DND-41 (cell line): ENCODE results near the gene WRNIP1.

ENCODE experiments used
- ATAC-seq: fragments of 200-7000 bp; cut with Tn5 transposase; 3 replicates; pipeline ENCODE4 v1.9.1; 2021; ENCODE audit warnings: low read depth; ENCODE audit not compliant: insufficient read depth
- DNase-seq: peaks from one replicate; pipeline ENCODE4 v3.0.0-alpha.2; 2020
- H2AFZ ChIP-seq: 2 replicates; pipeline ENCODE4 v1.6.0; 2012; ENCODE audit warnings: low read depth, low read length
- H3K27ac ChIP-seq: 2 replicates; pipeline ENCODE4 v1.5.1; 2012; ENCODE audit warnings: low read length, inconsistent platforms
- H3K27me3 ChIP-seq: fragments of 200-600 bp; sonication (generic); 2 replicates; pipeline ENCODE4 v1.6.0; 2012; ENCODE audit warnings: low read length, mild to moderate bottlenecking, inconsistent platforms; ENCODE audit not compliant: insufficient read depth, poor library complexity
- H3K36me3 ChIP-seq: 2 replicates; pipeline ENCODE4 v1.5.1; 2012; ENCODE audit warnings: low read length, inconsistent platforms; ENCODE audit not compliant: insufficient read depth
- H3K4me1 ChIP-seq: 2 replicates; pipeline ENCODE4 v1.5.1; 2012; ENCODE audit warnings: mild to moderate bottlenecking, low read length; ENCODE audit not compliant: insufficient read depth
- H3K4me2 ChIP-seq: 2 replicates; pipeline ENCODE4 v1.6.0; 2012; ENCODE audit warnings: mild to moderate bottlenecking, moderate library complexity, low read length, inconsistent platforms; ENCODE audit not compliant: insufficient read depth
- H3K4me3 ChIP-seq, 2 experiments: fragments of 200-600 bp in 1 of 2; shearing (Covaris generic) in 1 of 2; 2 replicates each; pipeline ENCODE4 v1.5.1; 2012 to 2016; ENCODE audit warnings: inconsistent platforms in 2 of 2, low read length in 2 of 2, mild to moderate bottlenecking in 2 of 2, low read depth in 1 of 2, moderate library complexity in 1 of 2
- H3K79me2 ChIP-seq: 2 replicates; pipeline ENCODE4 v1.6.0; 2012; ENCODE audit warnings: low read length, inconsistent platforms; ENCODE audit not compliant: insufficient read depth
- H3K9ac ChIP-seq: 2 replicates; pipeline ENCODE4 v1.6.0; 2012; ENCODE audit warnings: low read depth, mild to moderate bottlenecking, inconsistent platforms, low read length, moderate library complexity
- H3K9me3 ChIP-seq: 2 replicates; pipeline ENCODE4 v1.5.1; 2012; ENCODE audit warnings: low read length, moderate library complexity, mild to moderate bottlenecking, inconsistent platforms; ENCODE audit not compliant: insufficient read depth, severe bottlenecking
- H4K20me1 ChIP-seq: 2 replicates; pipeline ENCODE4 v1.6.0; 2012; ENCODE audit warnings: low read length; ENCODE audit not compliant: insufficient read depth
- EZH2 ChIP-seq: IDR thresholded peaks from 3 replicates; pipeline ENCODE4 v1.6.1; 2012; ENCODE audit warnings: borderline replicate concordance, low read depth, mild to moderate bottlenecking, moderate library complexity, low read length, inconsistent platforms; ENCODE audit not compliant: severe bottlenecking
- TF ChIP-seq, protein P1 (sequence below): IDR thresholded peaks from 2 replicates; pipeline ENCODE4 v1.5.1; 2012; ENCODE audit warnings: borderline replicate concordance, low read length, moderate library complexity, mild to moderate bottlenecking; ENCODE audit not compliant: poor library complexity, severe bottlenecking; ENCODE audit errors: extremely low read depth

The WRNIP1 gene

DNA sequence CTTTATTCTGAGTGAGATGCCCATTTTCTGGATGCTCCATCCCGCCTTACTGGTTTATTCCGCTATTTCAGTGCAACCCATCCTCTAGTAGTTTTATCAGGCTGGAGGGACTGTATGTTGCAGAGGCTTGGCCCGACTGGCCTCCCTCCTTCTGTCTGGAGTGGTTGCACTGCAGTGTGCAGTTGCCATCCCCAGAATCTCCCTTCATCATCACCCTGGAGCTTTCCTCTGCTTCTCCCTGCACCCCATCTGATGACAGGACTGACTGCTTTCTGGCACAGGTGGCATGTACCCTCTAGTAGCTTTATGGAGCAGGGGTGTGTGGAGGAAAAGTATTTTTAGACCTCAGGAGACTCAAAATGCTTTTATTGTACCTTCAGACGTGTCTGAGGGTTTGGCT, 21.1 kb downstream of the WRNIP1 start:
- H3K9me3 ChIP-seq, result no peaks in the 10 kb centered on the region
- TF ChIP-seq, protein P1, sequence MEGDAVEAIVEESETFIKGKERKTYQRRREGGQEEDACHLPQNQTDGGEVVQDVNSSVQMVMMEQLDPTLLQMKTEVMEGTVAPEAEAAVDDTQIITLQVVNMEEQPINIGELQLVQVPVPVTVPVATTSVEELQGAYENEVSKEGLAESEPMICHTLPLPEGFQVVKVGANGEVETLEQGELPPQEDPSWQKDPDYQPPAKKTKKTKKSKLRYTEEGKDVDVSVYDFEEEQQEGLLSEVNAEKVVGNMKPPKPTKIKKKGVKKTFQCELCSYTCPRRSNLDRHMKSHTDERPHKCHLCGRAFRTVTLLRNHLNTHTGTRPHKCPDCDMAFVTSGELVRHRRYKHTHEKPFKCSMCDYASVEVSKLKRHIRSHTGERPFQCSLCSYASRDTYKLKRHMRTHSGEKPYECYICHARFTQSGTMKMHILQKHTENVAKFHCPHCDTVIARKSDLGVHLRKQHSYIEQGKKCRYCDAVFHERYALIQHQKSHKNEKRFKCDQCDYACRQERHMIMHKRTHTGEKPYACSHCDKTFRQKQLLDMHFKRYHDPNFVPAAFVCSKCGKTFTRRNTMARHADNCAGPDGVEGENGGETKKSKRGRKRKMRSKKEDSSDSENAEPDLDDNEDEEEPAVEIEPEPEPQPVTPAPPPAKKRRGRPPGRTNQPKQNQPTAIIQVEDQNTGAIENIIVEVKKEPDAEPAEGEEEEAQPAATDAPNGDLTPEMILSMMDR, result no peak
- no peak for TF ChIP-seq EZH2
- ATAC-seq (no peak), DNase-seq (no peak)
- peaks cover 42% of the 10 kb centered on the region; the same call in 1 of the 2 replicates for H4K20me1 ChIP-seq
- peaks cover 65% of the 10 kb centered on the region for H3K36me3 ChIP-seq
- H3K4me3 ChIP-seq, result no peak overlapping the region
- no peak overlapping the region for H3K27ac ChIP-seq
- no peak overlapping the region for H2AFZ ChIP-seq
- H3K79me2 ChIP-seq, result peaks cover 56% of the 10 kb centered on the region
- no peak overlapping the region for H3K4me2 ChIP-seq
- H3K27me3 ChIP-seq, result no peaks in the 10 kb centered on the region
- no peaks in the 10 kb centered on the region for H3K4me1 ChIP-seq
- no peak overlapping the region for H3K9ac ChIP-seq

DNA sequence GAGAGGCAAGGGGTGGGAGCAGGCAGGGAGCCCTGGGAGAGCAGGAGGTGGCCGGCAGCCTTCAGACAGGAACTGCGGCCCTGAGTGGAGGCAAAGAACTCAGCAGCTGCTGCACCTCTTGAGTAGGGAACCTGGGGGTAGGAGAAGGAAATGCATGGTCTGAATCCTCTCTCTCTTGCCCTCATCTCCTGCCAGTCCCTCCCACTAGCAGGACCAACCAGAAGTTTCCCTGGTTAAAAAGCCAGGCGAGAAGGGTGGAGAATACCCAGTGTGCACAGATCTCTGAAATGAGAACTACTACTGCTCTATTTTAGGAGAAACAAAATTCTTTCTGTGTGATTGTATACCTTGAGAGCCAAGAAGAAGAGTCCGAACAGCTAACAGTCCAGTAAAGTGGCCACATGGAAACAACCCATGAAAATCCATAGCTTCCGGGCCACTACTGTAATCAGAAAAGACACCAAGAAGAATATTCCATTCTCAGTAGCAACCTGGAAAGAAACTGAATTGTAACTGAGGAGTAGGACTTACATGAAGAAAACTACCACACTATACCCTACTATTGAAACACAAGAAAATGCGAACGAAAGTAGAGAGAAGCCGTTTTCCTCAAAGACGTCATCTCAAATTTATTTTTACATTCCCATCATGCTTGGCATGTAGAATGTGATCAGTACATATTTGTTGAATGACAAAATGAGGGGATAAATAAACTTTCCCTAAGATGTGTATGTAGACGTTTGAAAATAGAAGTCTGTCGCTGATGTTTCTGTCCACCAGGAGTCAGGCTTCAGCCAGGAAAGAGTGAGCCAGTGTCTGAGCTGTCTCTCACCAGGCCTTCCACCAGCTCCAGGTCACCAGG, 25.6 kb downstream of the WRNIP1 start:
- Histone ChIP-seq H3K9ac (no peak overlapping the region), H3K27ac (no peak overlapping the region), H3K4me2 (no peak overlapping the region), H3K79me2 (peaks cover 18% of the 10 kb centered on the region), H3K36me3 (peaks cover 22% of the 10 kb centered on the region; the same call in 1 of the 2 replicates), H3K9me3 (no peaks in the 10 kb centered on the region), H3K27me3 (no peaks in the 10 kb centered on the region), H2AFZ (no peak overlapping the region), H3K4me3 (no peak overlapping the region), H4K20me1 (peaks cover 25% of the 10 kb centered on the region; the same call in 1 of the 2 replicates), H3K4me1 (no peaks in the 10 kb centered on the region)
- DNase-seq, result peak; percentile 36
- ATAC-seq, result peak; percentile 77
- TF ChIP-seq, protein P1, result peak; percentile 69
- no peak for TF ChIP-seq EZH2

DNA sequence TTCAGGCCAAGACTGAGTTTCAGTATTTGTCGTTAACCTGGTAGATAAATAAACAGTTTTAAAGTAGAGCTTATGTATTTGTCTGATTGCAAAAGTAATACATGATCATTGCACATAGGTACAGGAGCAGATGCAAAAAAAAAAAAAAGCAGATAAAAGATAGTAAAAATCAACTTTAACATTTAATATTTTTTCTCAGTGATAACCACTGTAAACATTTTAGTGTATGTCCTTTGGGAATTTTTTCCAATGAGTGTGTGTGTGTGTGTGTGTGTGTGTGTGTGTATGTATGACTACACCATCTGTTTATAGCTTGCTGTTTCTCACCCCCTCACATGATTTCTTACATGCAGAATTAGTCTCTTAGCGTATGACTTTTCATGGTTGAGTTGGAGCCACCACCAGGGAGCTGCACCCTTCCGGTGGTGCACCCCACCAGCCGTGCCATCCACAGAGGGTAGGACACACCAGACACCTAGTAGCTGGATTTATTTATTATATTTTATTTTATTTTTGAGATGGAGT, 26.3 kb downstream of the WRNIP1 start:
- Histone ChIP-seq H3K36me3 (peaks cover 15% of the 10 kb centered on the region; the same call in 1 of the 2 replicates), H4K20me1 (peaks cover 25% of the 10 kb centered on the region; the same call in 1 of the 2 replicates), H3K9ac (no peak overlapping the region), H3K79me2 (peaks cover 11% of the 10 kb centered on the region), H2AFZ (no peak overlapping the region), H3K9me3 (no peaks in the 10 kb centered on the region), H3K4me2 (no peak overlapping the region), H3K27me3 (no peaks in the 10 kb centered on the region), H3K4me3 (no peak overlapping the region), H3K27ac (no peak overlapping the region), H3K4me1 (no peaks in the 10 kb centered on the region)
- DNase-seq, result no peak
- no peak for ATAC-seq
- TF ChIP-seq, protein P1, result no peak
- TF ChIP-seq EZH2, result no peak
